ENCODE data around the gene RASAL1.
A peak's percentile ranks its signal among the peaks of the same experiment; 100 is the strongest.
"Not testable (repeated sequence)": the region's sequence is repeated elsewhere in the genome, so short reads cannot be mapped to it uniquely, and the experiment has no call there.

The RASAL1 gene

GRCh38 chr12:113119980-113120669 is 15.4 kb downstream of the RASAL1 start:
- no peaks in the 10 kb centered on the region for H3K79me2 ChIP-seq (ENCODE audit: insufficient read depth, low read length)

GRCh38 chr12:113118142-113118541 is 17.4 kb downstream of the RASAL1 start:
- H3K27me3 ChIP-seq (ENCODE audit: insufficient read depth, low read length) = no peaks in the 10 kb centered on the region
- peaks cover 87% of the 10 kb centered on the region for H3K36me3 ChIP-seq (ENCODE audit: insufficient read depth, low read length)
- peaks cover 4% of the 10 kb centered on the region for H3K9me3 ChIP-seq (ENCODE audit: low read length)
- no peaks in the 10 kb centered on the region for H3K79me2 ChIP-seq (ENCODE audit: insufficient read depth, low read length)
- H2AFZ ChIP-seq (ENCODE audit: low read length) = no peak overlapping the region
- H3K4me1 ChIP-seq (ENCODE audit: insufficient read depth, low read length, severe bottlenecking) = peaks cover 35% of the 10 kb centered on the region
- H3K4me2 ChIP-seq (ENCODE audit: low read length) = no peak overlapping the region
- H3F3A ChIP-seq (ENCODE audit: insufficient read depth, low read length) = no peaks in the 10 kb centered on the region
- H4K20me1 ChIP-seq (ENCODE audit: insufficient read depth, low read length) = no peaks in the 10 kb centered on the region
- H3K9ac ChIP-seq (ENCODE audit: low read length) = no peak overlapping the region
- TF ChIP-seq EZH2 (IDR thresholded peaks at IDR 0.05; ENCODE audit: borderline replicate concordance, low read length) (no peak), CTCF (IDR thresholded peaks at IDR 0.05; ENCODE audit: low read length) (no peak)
- H3K4me3 ChIP-seq (ENCODE audit: low read depth, low read length, poor library complexity, severe bottlenecking) = no peak overlapping the region
- peak overlapping the region; percentile 76 for H3K27ac ChIP-seq (ENCODE audit: low read depth, low read length, poor library complexity, severe bottlenecking)
- no peaks in the 10 kb centered on the region for H3K9me2 ChIP-seq (ENCODE audit: low read depth, low read length)

More at GRCh38 chr12:113119980-113120669, 15.4 kb downstream of the RASAL1 start:
- Histone ChIP-seq H3K4me2 (ENCODE audit: low read length) (no peak overlapping the region), H3K9me2 (ENCODE audit: low read depth, low read length) (no peaks in the 10 kb centered on the region), H3K36me3 (ENCODE audit: insufficient read depth, low read length) (peaks cover 87% of the 10 kb centered on the region), H3K9me3 (ENCODE audit: low read length) (peaks cover 11% of the 10 kb centered on the region), H3K27me3 (ENCODE audit: insufficient read depth, low read length) (no peaks in the 10 kb centered on the region), H3K9ac (ENCODE audit: low read length) (peak overlapping the region; percentile 7; the same call in 1 of the 2 replicates), H3K4me1 (ENCODE audit: insufficient read depth, low read length, severe bottlenecking) (peaks cover 35% of the 10 kb centered on the region), H4K20me1 (ENCODE audit: insufficient read depth, low read length) (no peaks in the 10 kb centered on the region), H2AFZ (ENCODE audit: low read length) (no peak overlapping the region), H3K4me3 (ENCODE audit: low read depth, low read length, poor library complexity, severe bottlenecking) (no peak overlapping the region), H3F3A (ENCODE audit: insufficient read depth, low read length) (no peaks in the 10 kb centered on the region), H3K27ac (ENCODE audit: low read depth, low read length, poor library complexity, severe bottlenecking) (peak overlapping the region; percentile 84)
- TF ChIP-seq CTCF (IDR thresholded peaks at IDR 0.05; ENCODE audit: low read length) (no peak), EZH2 (IDR thresholded peaks at IDR 0.05; ENCODE audit: borderline replicate concordance, low read length) (no peak)

- not testable (repeated sequence) for H3K4me3 ChIP-seq (ENCODE audit: low read depth, low read length, poor library complexity, severe bottlenecking)
Measured at GRCh38 chr12:113117684-113118083, 17.9 kb downstream of the RASAL1 start.

GRCh38 chr12:113116875-113117274 is 18.7 kb downstream of the RASAL1 start:
- Histone ChIP-seq H2AFZ (ENCODE audit: low read length) (no peak overlapping the region), H3K9me2 (ENCODE audit: low read depth, low read length) (no peaks in the 10 kb centered on the region), H3K79me2 (ENCODE audit: insufficient read depth, low read length) (no peaks in the 10 kb centered on the region), H3F3A (ENCODE audit: insufficient read depth, low read length) (no peaks in the 10 kb centered on the region), H3K9me3 (ENCODE audit: low read length) (no peaks in the 10 kb centered on the region), H3K36me3 (ENCODE audit: insufficient read depth, low read length) (peaks cover 85% of the 10 kb centered on the region), H3K4me3 (ENCODE audit: low read depth, low read length, poor library complexity, severe bottlenecking) (no peak overlapping the region), H3K4me1 (ENCODE audit: insufficient read depth, low read length, severe bottlenecking) (peaks cover 30% of the 10 kb centered on the region), H3K27ac (ENCODE audit: low read depth, low read length, poor library complexity, severe bottlenecking) (peak overlapping the region; percentile 76), H3K27me3 (ENCODE audit: insufficient read depth, low read length) (no peaks in the 10 kb centered on the region), H4K20me1 (ENCODE audit: insufficient read depth, low read length) (no peaks in the 10 kb centered on the region), H3K4me2 (ENCODE audit: low read length) (no peak overlapping the region), H3K9ac (ENCODE audit: low read length) (no peak overlapping the region; the same call in 1 of the 2 replicates)
- no peak for TF ChIP-seq EZH2 (IDR thresholded peaks at IDR 0.05; ENCODE audit: borderline replicate concordance, low read length)
- TF ChIP-seq CTCF (IDR thresholded peaks at IDR 0.05; ENCODE audit: low read length) = no peak

More at GRCh38 chr12:113117684-113118083, 17.9 kb downstream of the RASAL1 start:
- not testable (repeated sequence) for H3K9ac ChIP-seq (ENCODE audit: low read length); H3K4me2 ChIP-seq (ENCODE audit: low read length); H3K79me2 ChIP-seq (ENCODE audit: insufficient read depth, low read length); H3K27me3 ChIP-seq (ENCODE audit: insufficient read depth, low read length); H2AFZ ChIP-seq (ENCODE audit: low read length); H4K20me1 ChIP-seq (ENCODE audit: insufficient read depth, low read length); H3K9me2 ChIP-seq (ENCODE audit: low read depth, low read length); H3K9me3 ChIP-seq (ENCODE audit: low read length); H3F3A ChIP-seq (ENCODE audit: insufficient read depth, low read length)
- Histone ChIP-seq H3K36me3 (ENCODE audit: insufficient read depth, low read length) (peaks cover 85% of the 10 kb centered on the region), H3K27ac (ENCODE audit: low read depth, low read length, poor library complexity, severe bottlenecking) (peak overlapping the region; percentile 76), H3K4me1 (ENCODE audit: insufficient read depth, low read length, severe bottlenecking) (peaks cover 35% of the 10 kb centered on the region)
